ENCODE results near the gene CEACAM16. TPM values are rescaled to one million over a fixed set of nuclear protein-coding genes. Genes with fewer than 3 reads are reported as not detected.

CEACAM16 gene
- total RNA-seq, 1 experiment from 2014 or later: not detected

- no peak overlapping the region for H3K4me2 ChIP-seq (ENCODE audit: low read length)
- no peak overlapping the region for H3K27ac ChIP-seq (ENCODE audit: low read depth, low read length)
- ATAC-seq (no peak), DNase-seq (ENCODE audit: low read depth, low spot score) (no peak)
- no peaks in the 10 kb centered on the region for H3K27me3 ChIP-seq (ENCODE audit: insufficient read depth, low read length)
- no peak overlapping the region for H3K4me3 ChIP-seq (replicated peaks in 1 of 2; ENCODE audit: low read depth in 1 of 2, low read length in 2 of 2)
- RAD21 ChIA-PET (ENCODE audit: low non-redundant PET in 1 of 2, low total read pairs in 2 of 2, uncharacterized antibody in 2 of 2, unreplicated experiment in 2 of 2): interaction anchor here (1.7 to 4.6 kb wide), 3 partner anchors 33 to 49 kb away, joined by 4 to 75 read pairs (median 75); no protein-coding TSS in a partner anchor
- no peaks in the 10 kb centered on the region for H3K9me2 ChIP-seq (ENCODE audit: insufficient read depth)
- H3K4me1 ChIP-seq (ENCODE audit: control insufficient read depth in 1 of 2, insufficient read depth in 2 of 2, low read length in 2 of 2): peaks cover 53 to 67% of the 10 kb centered on the region in 2 experiments
- no TSS peak for BruUV-seq (replicated peaks)
- no peak overlapping the region for H2AFZ ChIP-seq (ENCODE audit: low read depth, low read length, poor library complexity, severe bottlenecking)
- TF ChIP-seq JUND (IDR thresholded peaks at IDR 0.05): no peak
- no peak for TF ChIP-seq POLR2AphosphoS5 (IDR thresholded peaks at IDR 0.05; ENCODE audit: low read depth, low read length)
- TF ChIP-seq, protein P1, sequence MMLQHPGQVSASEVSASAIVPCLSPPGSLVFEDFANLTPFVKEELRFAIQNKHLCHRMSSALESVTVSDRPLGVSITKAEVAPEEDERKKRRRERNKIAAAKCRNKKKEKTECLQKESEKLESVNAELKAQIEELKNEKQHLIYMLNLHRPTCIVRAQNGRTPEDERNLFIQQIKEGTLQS (IDR thresholded peaks at IDR 0.05): no peak
- no peak for TF ChIP-seq TCF7L2 (IDR thresholded peaks at IDR 0.05; ENCODE audit: borderline replicate concordance, extremely low read depth, insufficient read depth, insufficient read length)
- no peak for TF ChIP-seq SP1 (IDR thresholded peaks at IDR 0.05; ENCODE audit: low read depth)
- no peak for TF ChIP-seq SRF (IDR thresholded peaks at IDR 0.05; ENCODE audit: low read depth)
- no peak for TF ChIP-seq SIN3A (IDR thresholded peaks at IDR 0.05; ENCODE audit: low read depth)
- no peak for TF ChIP-seq REST (IDR thresholded peaks at IDR 0.05; ENCODE audit: low read depth)
- TF ChIP-seq RAD21 (IDR thresholded peaks at IDR 0.05; ENCODE audit: low read depth): no peak
- no peak for TF ChIP-seq YY1 (IDR thresholded peaks at IDR 0.05; ENCODE audit: extremely low read depth, insufficient replicate concordance, low read depth, low read length)
- H3K36me3 ChIP-seq (ENCODE audit: control insufficient read depth in 1 of 2, insufficient read depth in 2 of 2, low read length in 2 of 2): no peaks in the 10 kb centered on the region
- H3K79me2 ChIP-seq (ENCODE audit: insufficient read depth, low read length): no peaks in the 10 kb centered on the region
- CTCF ChIA-PET: interaction anchor here (0.6 to 6.1 kb wide), 10 partner anchors 17 to 151 kb away, joined by 3 to 219 read pairs (median 4); no protein-coding TSS in a partner anchor
- no peak overlapping the region for H3K9ac ChIP-seq (ENCODE audit: low read length)
- no peaks in the 10 kb centered on the region for H3K9me3 ChIP-seq (ENCODE audit: control insufficient read depth in 1 of 2, insufficient read depth in 1 of 2, low read depth in 1 of 2, low read length in 2 of 2)
- POLR2A ChIA-PET: interaction anchor here (0.7 to 3.5 kb wide), 3 partner anchors 33 to 52 kb away, joined by 3 to 17 read pairs (median 3); no protein-coding TSS in a partner anchor
- no peaks in the 10 kb centered on the region for H4K20me1 ChIP-seq (ENCODE audit: insufficient read depth)
- intact Hi-C loops (cut with micrococcal nuclease): no loop called here
Measured at GRCh38 chr19:44722131-44723121, 23.5 kb downstream of the CEACAM16 start.

All from HCT116 (cell line).